Stimulated activated CD4-positive, alpha-beta T cell treated with anti-CD3 and anti-CD28 coated beads, Interleukin-4, amount 100 ng/mL, for 48 hours (primary cell): ENCODE measurements around the gene ZNF593.

Experiments
- DNase-seq, 2 donors: peaks; one replicate each; pipeline ENCODE4 v3.0.0-alpha.2; 2020; ENCODE audit warnings: low read depth in 2 of 2

ZNF593 gene

GRCh38 chr1:26169198-26169554 lies 532 bp upstream of the ZNF593 start:
- DNase-seq = no peak

GRCh38 chr1:26170472-26170821 lies 739 bp downstream of the ZNF593 start:
- DNase-seq = no peak

GRCh38 chr1:26171084-26172072 lies 1.7 kb downstream of the ZNF593 start, which contains the start of gene ZNF593OS:
Gene ZNF593OS, minus strand, starts transcription at chr1:26171832. Its CDS starts 171 bp downstream, at chr1:26171661.
- DNase-seq = no peak

- no peak for DNase-seq
Observed at GRCh38 chr1:26175346-26175745, 5.6 kb downstream of the ZNF593 start.

- DNase-seq = no peak
Observed at GRCh38 chr1:26177182-26177684, 7.5 kb downstream of the ZNF593 start, which contains the start of gene CNKSR1. Gene CNKSR1, plus strand, starts transcription at chr1:26177491. Its CDS starts 57 bp downstream, at chr1:26177548.

GRCh38 chr1:26180010-26180506 lies 10.3 kb downstream of the ZNF593 start:
- no peak for DNase-seq

GRCh38 chr1:26181586-26182382 lies 12.1 kb downstream of the ZNF593 start:
- DNase-seq = no peak

- DNase-seq = no peak
Observed at GRCh38 chr1:26182383-26182696, 12.6 kb downstream of the ZNF593 start.

GRCh38 chr1:26184086-26184485 lies 14.4 kb downstream of the ZNF593 start:
- DNase-seq = no peak

- no peak for DNase-seq
Observed at GRCh38 chr1:26184883-26185282, 15.2 kb downstream of the ZNF593 start.

GRCh38 chr1:26187882-26188281 lies 18.2 kb downstream of the ZNF593 start:
- DNase-seq = no peak

GRCh38 chr1:26188477-26188876 lies 18.8 kb downstream of the ZNF593 start:
- no peak for DNase-seq

- no peak for DNase-seq
Observed at GRCh38 chr1:26189331-26189730, 19.6 kb downstream of the ZNF593 start.

- no peak for DNase-seq
Observed at GRCh38 chr1:26189751-26190275, 20.1 kb downstream of the ZNF593 start.

GRCh38 chr1:26190373-26190987 lies 20.8 kb downstream of the ZNF593 start, which contains the start of gene CATSPER4:
Gene CATSPER4, plus strand, starts transcription at chr1:26190602. Its CDS starts 26 bp downstream, at chr1:26190628.
- no peak for DNase-seq

GRCh38 chr1:26191739-26192138 lies 22.0 kb downstream of the ZNF593 start:
- no peak for DNase-seq

GRCh38 chr1:26195805-26196204 lies 26.1 kb downstream of the ZNF593 start:
- DNase-seq = no peak

- no peak for DNase-seq
Observed at GRCh38 chr1:26197301-26197700, 27.6 kb downstream of the ZNF593 start.

GRCh38 chr1:26197813-26198212 lies 28.1 kb downstream of the ZNF593 start:
- no peak for DNase-seq

GRCh38 chr1:26200413-26200812 lies 30.7 kb downstream of the ZNF593 start:
- no peak for DNase-seq

GRCh38 chr1:26203642-26204318 lies 34.1 kb downstream of the ZNF593 start:
- DNase-seq = no peak
